HepG2 (cell line): ENCODE results near the gene MAGEB17. TPM values are rescaled to one million over a fixed set of nuclear protein-coding genes. Genes with fewer than 3 reads are reported as not detected.

Experiments
- ATAC-seq: fragments of 200-7000 bp; cut with Tn5 transposase; 3 replicates; pipeline ENCODE4 v1.9.1; 2020; ENCODE audit warnings: mild to moderate bottlenecking, moderate library complexity
- BruUV-seq: library from RNA; stranded (reverse); fragments of 400-500 nt; replicated peaks from 2 replicates; lab custom pipeline; 2021; lab: Mats Ljungman, UMichigan
- CTCF ChIA-PET: fragments of 300-600 bp; formaldehyde crosslinking; extraction: SDS; loops from one replicate; lab custom pipeline; 2021; ENCODE audit warnings: low total read pairs, inconsistent platforms, low intra/inter-chr PET ratio; lab: Yijun Ruan, JAX
- POLR2A ChIA-PET: fragments of 350-600 bp; sonication (Branson Sonifier 250); formaldehyde crosslinking; loops from one replicate; lab custom pipeline; 2020; ENCODE audit warnings: antibody characterized with exemption, inconsistent platforms; lab: Yijun Ruan, JAX
- DNase-seq: peaks from one replicate; pipeline ENCODE4 v3.0.0-alpha.2; 2015; ENCODE audit warnings: low spot score
- FAIRE-seq: peaks from 3 replicates; lab custom pipeline; 2011; peaks lifted over from hg19 to GRCh38; lab: Jason Lieb, UNC
- H2AFZ ChIP-seq: one replicate; pipeline ENCODE4 v1.6.1; 2011; ENCODE audit warnings: low read length, inconsistent platforms
- H3K27ac ChIP-seq: fragments of 300-600 bp; 3 replicates; pipeline ENCODE4 v1.8.0; 2011; ENCODE audit warnings: mixed run types, mild to moderate bottlenecking, mixed read lengths, low read length, inconsistent platforms; ENCODE audit not compliant: insufficient read depth; ENCODE audit errors: extremely low read length
- H3K27me3 ChIP-seq, 2 experiments: fragments of 200-600 bp in 1 of 2; 2 replicates in 1 of 2; 3 replicates in 1 of 2; pipeline versions ENCODE4 v1.6.0 to v1.8.0; 2011; ENCODE audit warnings: low read length in 2 of 2, mild to moderate bottlenecking in 2 of 2, moderate library complexity in 2 of 2, inconsistent platforms in 1 of 2; ENCODE audit not compliant: insufficient read depth in 2 of 2, control insufficient read depth in 1 of 2
- H3K36me3 ChIP-seq, 2 experiments: fragments of 200-600 bp in 1 of 2; replicated peaks in 1 of 2; 2 replicates in 1 of 2; 3 replicates in 1 of 2; pipeline versions ENCODE4 v1.5.1 to v1.8.0; 2011; ENCODE audit warnings: low read length in 2 of 2, inconsistent platforms in 1 of 2; ENCODE audit not compliant: insufficient read depth in 2 of 2, control insufficient read depth in 1 of 2
- H3K4me1 ChIP-seq: 2 replicates; pipeline ENCODE4 v1.5.1; 2012; ENCODE audit warnings: low read length, inconsistent platforms; ENCODE audit not compliant: insufficient read depth
- H3K4me2 ChIP-seq: 2 replicates; pipeline ENCODE4 v1.6.0; 2011; ENCODE audit warnings: low read depth, low read length, inconsistent platforms
- H3K4me3 ChIP-seq, 3 experiments: fragments of 200-600 bp in 1 of 3; sonication (generic), shearing (Covaris generic) in 1 of 3; replicated peaks in 1 of 3; 2 replicates each; pipeline ENCODE4 v1.5.1; 2011 to 2016; ENCODE audit warnings: low read length in 3 of 3, inconsistent platforms in 2 of 3, low read depth in 2 of 3, mild to moderate bottlenecking in 2 of 3, control low read depth in 1 of 3, mixed read lengths in 1 of 3; ENCODE audit not compliant: insufficient read depth in 1 of 3
- H3K79me2 ChIP-seq: one replicate; pipeline ENCODE4 v1.6.1; 2011; ENCODE audit warnings: low read length, inconsistent platforms; ENCODE audit not compliant: insufficient read depth
- H3K9ac ChIP-seq: 2 replicates; pipeline ENCODE4 v1.6.0; 2011; ENCODE audit warnings: mild to moderate bottlenecking, low read depth, low read length, inconsistent platforms; ENCODE audit not compliant: insufficient read depth
- H3K9me3 ChIP-seq: 2 replicates; pipeline ENCODE4 v1.5.1; 2012; ENCODE audit warnings: mild to moderate bottlenecking, low read length
- H4K20me1 ChIP-seq: 2 replicates; pipeline ENCODE4 v1.6.0; 2011; ENCODE audit warnings: inconsistent platforms, mild to moderate bottlenecking, low read length, moderate library complexity; ENCODE audit not compliant: insufficient read depth
- ATM ChIP-seq: fragments of 450-650 bp; IDR thresholded peaks from 2 replicates; pipeline ENCODE4 v1.7.1; 2017; ENCODE audit warnings: mild to moderate bottlenecking, borderline replicate concordance
- CCAR2 ChIP-seq: fragments of 200-400 bp; formaldehyde crosslinking; optimal IDR thresholded peaks from 2 replicates; pipeline ENCODE3; 2018; ENCODE audit warnings: low read depth, mild to moderate bottlenecking, low read length, moderate library complexity
- FOXO1 ChIP-seq: sonication (generic); formaldehyde crosslinking; IDR thresholded peaks from 2 replicates; pipeline ENCODE4 v1.4.0; 2020; ENCODE audit warnings: missing genetic modification reagents
- HNRNPUL1 ChIP-seq: fragments of 200-400 bp; formaldehyde crosslinking; IDR thresholded peaks from 2 replicates; pipeline ENCODE4 v1.6.1; 2017; ENCODE audit warnings: low read depth, mild to moderate bottlenecking, low read length, moderate library complexity
- IKZF1 ChIP-seq: fragments of 450-650 bp; IDR thresholded peaks from 2 replicates; pipeline ENCODE4 v1.7.1; 2016
- NRL ChIP-seq: sonication (generic); formaldehyde crosslinking; IDR thresholded peaks from 2 replicates; pipeline ENCODE4 v1.5.0; 2020; ENCODE audit warnings: missing genetic modification reagents, mild to moderate bottlenecking, moderate library complexity, borderline replicate concordance
- TOE1 ChIP-seq: sonication (generic); formaldehyde crosslinking; IDR thresholded peaks from 2 replicates; pipeline ENCODE4 v1.4.0; 2020; ENCODE audit warnings: mild to moderate bottlenecking, missing genetic modification reagents
- ZBTB21 ChIP-seq: sonication (generic); formaldehyde crosslinking; IDR thresholded peaks from 2 replicates; pipeline ENCODE4 v1.4.0; 2020; ENCODE audit warnings: missing genetic modification reagents
- ZNF12 ChIP-seq: sonication (generic); formaldehyde crosslinking; IDR thresholded peaks from 2 replicates; pipeline ENCODE4 v1.5.0; 2020; ENCODE audit warnings: missing genetic modification reagents
- ZNF75D ChIP-seq: sonication (generic); formaldehyde crosslinking; IDR thresholded peaks from 2 replicates; pipeline ENCODE4 v1.8.1; 2023; ENCODE audit warnings: missing genetic modification reagents, mild to moderate bottlenecking, borderline replicate concordance
- ZNF776 ChIP-seq: sonication (generic); formaldehyde crosslinking; IDR thresholded peaks from 2 replicates; pipeline ENCODE4 v1.4.0; 2020; ENCODE audit warnings: mild to moderate bottlenecking, missing genetic modification reagents
- WGBS: methylation state at CpG from one replicate; pipeline ENCODE4 v1.1.6; 2017; ENCODE audit warnings: low lambda C conversion rate; 5-methylcytosine and 5-hydroxymethylcytosine counted together
- in situ Hi-C: cut with HindIII; loops from 2 replicates; pipeline ENCODE4 v1.10.0; 2017; ENCODE audit warnings: low pct_unique_long_range_greater_than_20kb; ENCODE audit not compliant: extremely low pct_ligation_motif_present
- intact Hi-C: fragments of 100-400 bp; cut with micrococcal nuclease; formaldehyde crosslinking; loops from one replicate; pipeline ENCODE4 v1.10.0; 2022; ENCODE audit not compliant: unreplicated experiment
- polyA plus RNA-seq, 8 experiments: library from polyadenylated mRNA; depleted of rRNA in 3 of 8; stranded (reverse) in 7 of 8; unstranded in 1 of 8; fragments of >200 nt; fragmentation: Illumina TruSeq in 4 of 8; extraction: Trizol in 4 of 8; gene quantifications; 2 replicates each; pipeline versions ENCODE4 v1.2.1 to v1.2.3, GENCODE V29; 2011 to 2016; ENCODE audit warnings: low read depth in 4 of 8, missing spikeins in 1 of 8, mixed read lengths in 1 of 8; ENCODE audit not compliant: insufficient read depth in 1 of 8
- total RNA-seq, 5 experiments: library from RNA; depleted of rRNA; stranded (reverse); fragments of >200 nt; fragmentation: Illumina TruSeq; extraction: Trizol; gene quantifications; 2 replicates each; pipeline ENCODE4 v1.2.3, GENCODE V29; 2016; ENCODE audit warnings: low read depth in 1 of 5
- TF ChIP-seq, protein P1 (sequence below): sonication (generic); formaldehyde crosslinking; IDR thresholded peaks from 2 replicates; pipeline ENCODE4 v1.4.0; 2020; ENCODE audit warnings: missing genetic modification reagents, borderline replicate concordance
- TF ChIP-seq, protein P2 (sequence below): sonication (generic); formaldehyde crosslinking; IDR thresholded peaks from 2 replicates; pipeline ENCODE4 v1.4.0; 2020; ENCODE audit warnings: missing genetic modification reagents
- TF ChIP-seq, protein P3 (sequence below): sonication (generic); formaldehyde crosslinking; conservative IDR thresholded peaks from 2 replicates; pipeline ENCODE4 v1.8.0; 2022; ENCODE audit warnings: missing genetic modification reagents

MAGEB17 gene
- total and polyA plus RNA-seq, 2 of the 13 experiments (the other 11 are each of a cell fraction or from before 2014, with no cell fraction given): not detected

DNA sequence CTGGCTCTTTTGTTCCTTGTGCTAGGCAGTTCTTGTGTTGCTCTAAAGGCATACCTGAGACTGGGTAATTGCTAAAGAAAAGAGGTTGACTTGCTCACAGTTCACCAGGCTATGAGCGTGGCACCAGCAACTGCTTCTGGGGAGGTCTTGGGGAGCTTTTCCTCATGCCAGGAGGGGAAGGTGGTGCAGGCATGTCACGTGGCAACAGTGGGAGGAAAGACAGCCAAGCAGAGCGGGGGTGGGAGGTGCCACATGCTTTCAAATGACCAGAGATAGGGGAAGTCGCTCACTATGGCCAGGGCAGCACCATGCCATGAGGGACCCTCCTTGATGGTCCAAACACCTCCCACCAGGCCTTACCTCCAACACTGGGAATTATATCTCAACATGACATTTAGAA, 4.7 kb downstream of the MAGEB17 start:
- Histone ChIP-seq H4K20me1 (no peaks in the 10 kb centered on the region), H3K27me3 (no peaks in the 10 kb centered on the region; a peak in 1 of 5 replicates), H3K9me3 (no peaks in the 10 kb centered on the region), H3K79me2 (no peaks in the 10 kb centered on the region), H3K36me3 (no peaks in the 10 kb centered on the region), H2AFZ (no peak overlapping the region), H3K9ac (no peak overlapping the region), H3K27ac (no peak overlapping the region), H3K4me1 (no peaks in the 10 kb centered on the region), H3K4me3 (no peak overlapping the region), H3K4me2 (no peak overlapping the region)
- TF ChIP-seq ATM (no peak), ZNF75D (CRISPR knock-in tag) (no peak), ZNF776 (CRISPR knock-in tag) (no peak), FOXO1 (no peak), IKZF1 (no peak), TOE1 (CRISPR knock-in tag) (no peak), CCAR2 (no peak), ZNF12 (CRISPR knock-in tag) (no peak), NRL (CRISPR knock-in tag) (no peak), HNRNPUL1 (no peak), ZBTB21 (no peak)
- TF ChIP-seq, protein P1, sequence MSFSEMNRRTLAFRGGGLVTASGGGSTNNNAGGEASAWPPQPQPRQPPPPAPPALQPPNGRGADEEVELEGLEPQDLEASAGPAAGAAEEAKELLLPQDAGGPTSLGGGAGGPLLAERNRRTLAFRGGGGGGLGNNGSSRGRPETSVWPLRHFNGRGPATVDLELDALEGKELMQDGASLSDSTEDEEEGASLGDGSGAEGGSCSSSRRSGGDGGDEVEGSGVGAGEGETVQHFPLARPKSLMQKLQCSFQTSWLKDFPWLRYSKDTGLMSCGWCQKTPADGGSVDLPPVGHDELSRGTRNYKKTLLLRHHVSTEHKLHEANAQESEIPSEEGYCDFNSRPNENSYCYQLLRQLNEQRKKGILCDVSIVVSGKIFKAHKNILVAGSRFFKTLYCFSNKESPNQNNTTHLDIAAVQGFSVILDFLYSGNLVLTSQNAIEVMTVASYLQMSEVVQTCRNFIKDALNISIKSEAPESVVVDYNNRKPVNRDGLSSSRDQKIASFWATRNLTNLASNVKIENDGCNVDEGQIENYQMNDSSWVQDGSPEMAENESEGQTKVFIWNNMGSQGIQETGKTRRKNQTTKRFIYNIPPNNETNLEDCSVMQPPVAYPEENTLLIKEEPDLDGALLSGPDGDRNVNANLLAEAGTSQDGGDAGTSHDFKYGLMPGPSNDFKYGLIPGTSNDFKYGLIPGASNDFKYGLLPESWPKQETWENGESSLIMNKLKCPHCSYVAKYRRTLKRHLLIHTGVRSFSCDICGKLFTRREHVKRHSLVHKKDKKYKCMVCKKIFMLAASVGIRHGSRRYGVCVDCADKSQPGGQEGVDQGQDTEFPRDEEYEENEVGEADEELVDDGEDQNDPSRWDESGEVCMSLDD: no peak
- TF ChIP-seq, protein P2, sequence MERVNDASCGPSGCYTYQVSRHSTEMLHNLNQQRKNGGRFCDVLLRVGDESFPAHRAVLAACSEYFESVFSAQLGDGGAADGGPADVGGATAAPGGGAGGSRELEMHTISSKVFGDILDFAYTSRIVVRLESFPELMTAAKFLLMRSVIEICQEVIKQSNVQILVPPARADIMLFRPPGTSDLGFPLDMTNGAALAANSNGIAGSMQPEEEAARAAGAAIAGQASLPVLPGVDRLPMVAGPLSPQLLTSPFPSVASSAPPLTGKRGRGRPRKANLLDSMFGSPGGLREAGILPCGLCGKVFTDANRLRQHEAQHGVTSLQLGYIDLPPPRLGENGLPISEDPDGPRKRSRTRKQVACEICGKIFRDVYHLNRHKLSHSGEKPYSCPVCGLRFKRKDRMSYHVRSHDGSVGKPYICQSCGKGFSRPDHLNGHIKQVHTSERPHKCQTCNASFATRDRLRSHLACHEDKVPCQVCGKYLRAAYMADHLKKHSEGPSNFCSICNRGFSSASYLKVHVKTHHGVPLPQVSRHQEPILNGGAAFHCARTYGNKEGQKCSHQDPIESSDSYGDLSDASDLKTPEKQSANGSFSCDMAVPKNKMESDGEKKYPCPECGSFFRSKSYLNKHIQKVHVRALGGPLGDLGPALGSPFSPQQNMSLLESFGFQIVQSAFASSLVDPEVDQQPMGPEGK (CRISPR knock-in tag): no peak
- TF ChIP-seq, protein P3, sequence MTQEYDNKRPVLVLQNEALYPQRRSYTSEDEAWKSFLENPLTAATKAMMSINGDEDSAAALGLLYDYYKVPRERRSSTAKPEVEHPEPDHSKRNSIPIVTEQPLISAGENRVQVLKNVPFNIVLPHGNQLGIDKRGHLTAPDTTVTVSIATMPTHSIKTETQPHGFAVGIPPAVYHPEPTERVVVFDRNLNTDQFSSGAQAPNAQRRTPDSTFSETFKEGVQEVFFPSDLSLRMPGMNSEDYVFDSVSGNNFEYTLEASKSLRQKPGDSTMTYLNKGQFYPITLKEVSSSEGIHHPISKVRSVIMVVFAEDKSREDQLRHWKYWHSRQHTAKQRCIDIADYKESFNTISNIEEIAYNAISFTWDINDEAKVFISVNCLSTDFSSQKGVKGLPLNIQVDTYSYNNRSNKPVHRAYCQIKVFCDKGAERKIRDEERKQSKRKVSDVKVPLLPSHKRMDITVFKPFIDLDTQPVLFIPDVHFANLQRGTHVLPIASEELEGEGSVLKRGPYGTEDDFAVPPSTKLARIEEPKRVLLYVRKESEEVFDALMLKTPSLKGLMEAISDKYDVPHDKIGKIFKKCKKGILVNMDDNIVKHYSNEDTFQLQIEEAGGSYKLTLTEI: no peak
- in situ Hi-C loops: no loop called here
- ChIA-PET CTCF (no interaction called here), POLR2A (no interaction called here)
- DNase-seq (no peak), ATAC-seq (no peak), FAIRE-seq (no peak)
- BruUV-seq: no TSS peak
- 0% methylated on average over 3 of the region's 4 CpGs for WGBS
- intact Hi-C loops: no loop called here
